H9 (cell line): ENCODE results near the gene NOP9. TPM values are rescaled to one million over a fixed set of nuclear protein-coding genes. Genes with fewer than 3 reads are reported as not detected.

Experiments
- DNase-seq: peaks from one replicate; pipeline ENCODE4 v3.0.0-alpha.2; 2017
- H2AFZ ChIP-seq: one replicate; pipeline ENCODE4 v1.6.1; 2013; ENCODE audit warnings: mild to moderate bottlenecking, low read length, control low read depth, moderate library complexity
- H2AK5ac ChIP-seq: 2 replicates; pipeline ENCODE4 v1.6.1; 2013; ENCODE audit warnings: low read length, control low read depth, mixed read lengths; ENCODE audit not compliant: insufficient read length
- H2BK120ac ChIP-seq: one replicate; pipeline ENCODE4 v1.6.1; 2013; ENCODE audit warnings: low read depth, mild to moderate bottlenecking, low read length, control low read depth, inconsistent platforms; ENCODE audit not compliant: poor library complexity, severe bottlenecking
- H2BK12ac ChIP-seq: 2 replicates; pipeline ENCODE4 v1.6.1; 2013; ENCODE audit warnings: low read length, control low read depth, mixed read lengths, low read depth; ENCODE audit not compliant: insufficient read length
- H2BK15ac ChIP-seq: 2 replicates; pipeline ENCODE4 v1.6.1; 2013; ENCODE audit warnings: low read depth, low read length, control low read depth
- H2BK20ac ChIP-seq: one replicate; pipeline ENCODE4 v1.6.1; 2013; ENCODE audit warnings: low read depth, mild to moderate bottlenecking, low read length, control low read depth, inconsistent platforms; ENCODE audit not compliant: poor library complexity, severe bottlenecking
- H2BK5ac ChIP-seq: 2 replicates; pipeline ENCODE4 v1.6.1; 2013; ENCODE audit warnings: low read length, control low read depth, mixed read lengths; ENCODE audit not compliant: insufficient read length
- H3K14ac ChIP-seq: 2 replicates; pipeline ENCODE4 v1.6.1; 2013; ENCODE audit warnings: low read length, control low read depth; ENCODE audit not compliant: insufficient read depth
- H3K18ac ChIP-seq: 2 replicates; pipeline ENCODE4 v1.6.1; 2013; ENCODE audit warnings: low read depth, mild to moderate bottlenecking, mixed read lengths, low read length, control low read depth; ENCODE audit not compliant: insufficient read length
- H3K23ac ChIP-seq: 2 replicates; pipeline ENCODE4 v1.6.1; 2013; ENCODE audit warnings: low read length, control low read depth, mixed read lengths, low read depth; ENCODE audit not compliant: insufficient read length
- H3K23me2 ChIP-seq: 2 replicates; pipeline ENCODE4 v1.6.1; 2013; ENCODE audit warnings: low read depth, mild to moderate bottlenecking, mixed read lengths, low read length, control low read depth; ENCODE audit not compliant: insufficient read length, poor library complexity, severe bottlenecking
- H3K27ac ChIP-seq: 2 replicates; pipeline ENCODE4 v1.5.1; 2013; ENCODE audit warnings: low read length, control low read depth, mixed read lengths, low read depth; ENCODE audit not compliant: insufficient read length
- H3K27me3 ChIP-seq: 2 replicates; pipeline ENCODE4 v1.6.1; 2013; ENCODE audit warnings: low read length, control low read depth, inconsistent platforms; ENCODE audit not compliant: insufficient read depth
- H3K4ac ChIP-seq: 2 replicates; pipeline ENCODE4 v1.6.1; 2013; ENCODE audit warnings: low read depth, mild to moderate bottlenecking, control low read depth, inconsistent platforms, low read length, moderate library complexity
- H3K4me1 ChIP-seq: 2 replicates; pipeline ENCODE4 v1.6.1; 2013; ENCODE audit warnings: low read length, control low read depth, inconsistent platforms; ENCODE audit not compliant: insufficient read depth
- H3K4me2 ChIP-seq: 2 replicates; pipeline ENCODE4 v1.6.1; 2013; ENCODE audit warnings: low read length, control low read depth, mixed read lengths; ENCODE audit not compliant: insufficient read length, insufficient read depth
- H3K56ac ChIP-seq: 2 replicates; pipeline ENCODE4 v1.6.1; 2013; ENCODE audit warnings: low read depth, mild to moderate bottlenecking, mixed read lengths, low read length, control low read depth; ENCODE audit not compliant: insufficient read length
- H3K79me1 ChIP-seq: 2 replicates; pipeline ENCODE4 v1.6.1; 2013; ENCODE audit warnings: low read depth, mild to moderate bottlenecking, moderate library complexity, low read length, control low read depth, inconsistent platforms; ENCODE audit not compliant: insufficient read depth, poor library complexity, severe bottlenecking
- H3K79me2 ChIP-seq: 2 replicates; pipeline ENCODE4 v1.6.1; 2013; ENCODE audit warnings: low read length, control low read depth, inconsistent platforms; ENCODE audit not compliant: insufficient read depth
- H3K9ac ChIP-seq: 2 replicates; pipeline ENCODE4 v1.6.1; 2013; ENCODE audit warnings: low read length, control low read depth, mixed read lengths; ENCODE audit not compliant: insufficient read length; ENCODE audit errors: extremely low read depth
- H3K9me3 ChIP-seq: one replicate; pipeline ENCODE4 v1.6.1; 2013; ENCODE audit warnings: low read depth, low read length, inconsistent platforms; ENCODE audit not compliant: control insufficient read depth
- H3T11ph ChIP-seq: one replicate; pipeline ENCODE4 v1.6.1; 2013; ENCODE audit warnings: mild to moderate bottlenecking, low read length, control low read depth, inconsistent platforms
- H4K20me1 ChIP-seq: one replicate; pipeline ENCODE4 v1.6.1; 2013; ENCODE audit not compliant: control insufficient read depth, insufficient read length, insufficient read depth
- H4K5ac ChIP-seq: 2 replicates; pipeline ENCODE4 v1.6.1; 2013; ENCODE audit warnings: low read depth, mild to moderate bottlenecking, mixed read lengths, low read length, control low read depth; ENCODE audit not compliant: insufficient read length
- H4K8ac ChIP-seq: replicated peaks from 2 replicates; pipeline ENCODE4 v1.6.1; 2013; ENCODE audit warnings: low read length, control low read depth, mixed read lengths, low read depth; ENCODE audit not compliant: insufficient read length
- H4K91ac ChIP-seq: 2 replicates; pipeline ENCODE4 v1.6.1; 2013; ENCODE audit warnings: low read depth, mild to moderate bottlenecking, moderate library complexity, mixed read lengths, low read length, control low read depth; ENCODE audit not compliant: insufficient read length
- H3K27ac Mint-ChIP-seq, 3 experiments: 2 replicates in 2 of 3; 3 replicates in 1 of 3; pipeline ENCODE4 v1.8.0; 2020 to 2021; ENCODE audit warnings: mixed read lengths in 3 of 3, mild to moderate bottlenecking in 1 of 3, moderate library complexity in 1 of 3
- H3K27me3 Mint-ChIP-seq: 2 replicates; pipeline ENCODE4 v1.8.0; 2021; ENCODE audit warnings: low read depth, mild to moderate bottlenecking, moderate library complexity, mixed read lengths
- H3K36me3 Mint-ChIP-seq, 3 experiments: 2 replicates in 2 of 3; 3 replicates in 1 of 3; pipeline ENCODE4 v1.8.0; 2020 to 2021; ENCODE audit warnings: low read depth in 3 of 3, mixed read lengths in 3 of 3; ENCODE audit not compliant: insufficient read depth in 1 of 3
- H3K4me1 Mint-ChIP-seq, 2 experiments: 2 replicates each; pipeline ENCODE4 v1.8.0; 2020; ENCODE audit warnings: mixed read lengths in 2 of 2
- H3K4me3 Mint-ChIP-seq, 2 experiments: 2 replicates in 1 of 2; 3 replicates in 1 of 2; pipeline ENCODE4 v1.8.0; 2020 to 2021; ENCODE audit warnings: mild to moderate bottlenecking in 2 of 2, mixed read lengths in 2 of 2, moderate library complexity in 1 of 2
- H3K9me3 Mint-ChIP-seq, 2 experiments: 2 replicates in 1 of 2; 3 replicates in 1 of 2; pipeline ENCODE4 v1.8.0; 2020; ENCODE audit warnings: mild to moderate bottlenecking in 2 of 2, mixed read lengths in 2 of 2, moderate library complexity in 1 of 2
- WGBS: extraction: QIAGEN DNeasy Blood & Tissue Kit; methylation state at CpG from one replicate; pipeline ENCODE4 v1.1.7; 2013; ENCODE audit warnings: missing lambda C conversion rate, low lambda C conversion rate, mixed read lengths; ENCODE audit not compliant: insufficient read length; ENCODE audit errors: extremely low coverage; 5-methylcytosine and 5-hydroxymethylcytosine counted together
- total RNA-seq: library from RNA; stranded (reverse); gene quantifications from 2 replicates; pipeline ENCODE4 v1.2.1, GENCODE V29; 2021
- TF ChIP-seq, protein P1 (sequence below): fragments of 200-600 bp; sonication (generic); conservative IDR thresholded peaks from 3 replicates; pipeline ENCODE4 v1.8.0; 2021; ENCODE audit warnings: antibody characterized with exemption, mild to moderate bottlenecking

Gene NOP9
- total RNA-seq, 1 experiment from 2014 or later, result 34.7 TPM

DNA sequence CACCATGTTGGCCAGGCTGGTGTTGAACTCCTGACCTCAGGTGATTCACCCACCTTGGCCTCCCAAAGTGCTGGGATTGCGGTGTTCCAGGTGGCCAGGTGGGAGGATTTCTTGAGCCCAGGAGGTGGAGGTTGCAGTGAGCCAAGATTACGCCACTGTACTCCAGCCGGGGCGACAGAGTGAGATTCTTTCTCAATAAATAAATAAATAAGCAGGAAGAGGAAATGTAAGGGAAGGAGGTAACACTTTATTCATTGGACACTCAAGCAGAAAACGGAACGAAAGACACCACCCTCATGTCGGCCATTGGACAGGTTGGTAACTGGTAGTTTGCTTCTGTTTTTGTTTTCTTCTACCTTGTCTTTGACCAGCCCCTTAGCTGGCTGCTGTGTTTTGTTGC, 55.4 kb downstream of the NOP9 start:
- Histone ChIP-seq H3K14ac (no peak overlapping the region), H3K56ac (no peak overlapping the region), H2BK20ac (no peak overlapping the region), H2BK15ac (no peak overlapping the region), H4K91ac (no peak overlapping the region), H3K27ac (no peak overlapping the region), H3T11ph (no peak overlapping the region), H3K27me3 (no peaks in the 10 kb centered on the region; the same call in 1 of the 2 replicates), H2BK120ac (no peak overlapping the region), H4K5ac (no peak overlapping the region), H3K4me1 (no peaks in the 10 kb centered on the region), H3K4me2 (no peak overlapping the region), H2AFZ (no peak overlapping the region), H2AK5ac (no peak overlapping the region), H3K18ac (no peak overlapping the region), H3K23ac (no peak overlapping the region), H3K23me2 (no peaks in the 10 kb centered on the region), H4K8ac (no peak overlapping the region), H3K9me3 (no peaks in the 10 kb centered on the region), H3K79me2 (no peaks in the 10 kb centered on the region), H2BK5ac (no peak overlapping the region), H3K4ac (no peak overlapping the region), H3K79me1 (no peaks in the 10 kb centered on the region), H3K9ac (no peak overlapping the region), H4K20me1 (no peaks in the 10 kb centered on the region), H2BK12ac (no peak overlapping the region)
- no CpG with 5 or more reads among the region's 7 CpGs for WGBS
- TF ChIP-seq, protein P1, sequence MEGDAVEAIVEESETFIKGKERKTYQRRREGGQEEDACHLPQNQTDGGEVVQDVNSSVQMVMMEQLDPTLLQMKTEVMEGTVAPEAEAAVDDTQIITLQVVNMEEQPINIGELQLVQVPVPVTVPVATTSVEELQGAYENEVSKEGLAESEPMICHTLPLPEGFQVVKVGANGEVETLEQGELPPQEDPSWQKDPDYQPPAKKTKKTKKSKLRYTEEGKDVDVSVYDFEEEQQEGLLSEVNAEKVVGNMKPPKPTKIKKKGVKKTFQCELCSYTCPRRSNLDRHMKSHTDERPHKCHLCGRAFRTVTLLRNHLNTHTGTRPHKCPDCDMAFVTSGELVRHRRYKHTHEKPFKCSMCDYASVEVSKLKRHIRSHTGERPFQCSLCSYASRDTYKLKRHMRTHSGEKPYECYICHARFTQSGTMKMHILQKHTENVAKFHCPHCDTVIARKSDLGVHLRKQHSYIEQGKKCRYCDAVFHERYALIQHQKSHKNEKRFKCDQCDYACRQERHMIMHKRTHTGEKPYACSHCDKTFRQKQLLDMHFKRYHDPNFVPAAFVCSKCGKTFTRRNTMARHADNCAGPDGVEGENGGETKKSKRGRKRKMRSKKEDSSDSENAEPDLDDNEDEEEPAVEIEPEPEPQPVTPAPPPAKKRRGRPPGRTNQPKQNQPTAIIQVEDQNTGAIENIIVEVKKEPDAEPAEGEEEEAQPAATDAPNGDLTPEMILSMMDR, result no peak
- peaks cover 68% of the 10 kb centered on the region for H3K27me3 Mint-ChIP-seq
- H3K9me3 Mint-ChIP-seq, result no peaks in the 10 kb centered on the region; a peak in 1 of 5 replicates
- H3K27ac Mint-ChIP-seq, result no peak overlapping the region
- H3K4me1 Mint-ChIP-seq, result no peaks in the 10 kb centered on the region
- no peak overlapping the region for H3K4me3 Mint-ChIP-seq
- H3K36me3 Mint-ChIP-seq, result no peaks in the 10 kb centered on the region
- DNase-seq, result no peak
